Upper lobe of left lung (tissue), 6 donors: ENCODE results near the gene CEBPA. TPM values are rescaled to one million over a fixed set of nuclear protein-coding genes. Genes with fewer than 3 reads are reported as not detected.

Source experiments
- ATAC-seq, 2 donors: fragments of 200-7000 bp; cut with Tn5 transposase; one replicate each; pipeline ENCODE4 v1.9.1; 2022; ENCODE audit warnings: mild to moderate bottlenecking in 2 of 2, moderate library complexity in 2 of 2; ENCODE audit not compliant: low FRiP score in 2 of 2
- DNase-seq, 2 donors: peaks; one replicate each; pipeline ENCODE4 v3.0.0-alpha.2; 2019 to 2020
- H3K27ac ChIP-seq, 4 donors: fragments of 200-600 bp; sonication (generic); one replicate each; pipeline ENCODE4 v1.5.1; 2016 to 2019
- H3K27me3 ChIP-seq, 4 donors: fragments of 200-600 bp; sonication (generic); one replicate each; pipeline ENCODE4 v1.5.1; 2017 to 2019
- H3K36me3 ChIP-seq, 4 donors: fragments of 200-600 bp; sonication (generic); one replicate each; pipeline ENCODE4 v1.5.1; 2016 to 2019
- H3K4me1 ChIP-seq, 4 donors: fragments of 200-600 bp; sonication (generic); one replicate each; pipeline ENCODE4 v1.5.1; 2018 to 2019
- H3K4me3 ChIP-seq, 4 donors: fragments of 200-600 bp; sonication (generic); one replicate each; pipeline ENCODE4 v1.5.1; 2017 to 2019; ENCODE audit warnings: mild to moderate bottlenecking in 2 of 4, moderate library complexity in 1 of 4
- H3K9me3 ChIP-seq, 4 donors: fragments of 200-600 bp; sonication (generic); one replicate each; pipeline ENCODE4 v1.5.1; 2018 to 2019
- CTCF ChIP-seq, 6 experiments: fragments of 450-650 bp in 4 of 6; fragments of 200-600 bp in 2 of 6; sonication (generic) in 2 of 6; IDR thresholded peaks; one replicate each; pipeline ENCODE4 v1.5.1; 2016 to 2019; ENCODE audit warnings: antibody characterized with exemption in 6 of 6
- EP300 ChIP-seq, 4 donors: sonication (generic); formaldehyde crosslinking; IDR thresholded peaks; one replicate each; pipeline ENCODE4 v1.5.1; 2017; ENCODE audit warnings: antibody characterized with exemption in 4 of 4, control low read depth in 2 of 4
- POLR2A ChIP-seq, 4 donors: fragments of 450-650 bp; IDR thresholded peaks; one replicate each; pipeline ENCODE4 v1.5.1; 2016 to 2017; ENCODE audit warnings: antibody characterized with exemption in 4 of 4, mild to moderate bottlenecking in 2 of 4
- POLR2AphosphoS5 ChIP-seq, 2 donors: sonication (generic); formaldehyde crosslinking; IDR thresholded peaks; one replicate each; pipeline ENCODE4 v1.5.1; 2017; ENCODE audit warnings: antibody characterized with exemption in 2 of 2
- WGBS, 2 donors: methylation state at CpG; one replicate each; pipeline ENCODE4 v1.1.5; 2017 to 2018; 5-methylcytosine and 5-hydroxymethylcytosine counted together
- total RNA-seq, 6 donors: library from RNA; depleted of rRNA in 4 of 6; stranded (reverse); fragments of >200 nt in 4 of 6; gene quantifications; one replicate each; pipeline versions ENCODE4 v1.1.0 to v1.2.1, GENCODE V29; 2016 to 2021
- donor health status: DM: no; HTN: no; CAD: no; lungs with moderate emphysema.
- donor health status: DM: no; HTN: yes; CAD: no; lungs with severe emphysema.

Gene CEBPA
- total RNA-seq, 6 donors from 2014 or later, result 53.5 to 183 (median 109) TPM

- WGBS, 2 donors, result 25 to 50% methylated on average over 10 to 16 of the region's 16 CpGs
- peak in 1 of 2 donors; percentile 81 for DNase-seq
- Histone ChIP-seq H3K4me3 (peak overlapping the region in 1 of 4 donors; percentile 1), H3K27ac (peak overlapping the region; percentile 84 to 88 (median 86)), H3K27me3 (no peaks in the 10 kb centered on the region), H3K36me3 (no peaks in the 10 kb centered on the region), H3K4me1 (peaks cover 23 to 51% (median 42%) of the 10 kb centered on the region in 4 donors), H3K9me3 (peaks cover 0 to 10% (median 2%) of the 10 kb centered on the region in 4 donors)
- ATAC-seq, result peak; percentile 41 to 49
- TF ChIP-seq EP300 (IDR thresholded peaks at IDR 0.05) (no peak), POLR2A (IDR thresholded peaks at IDR 0.05) (peak in 1 of 4 donors; percentile 58), POLR2AphosphoS5 (IDR thresholded peaks at IDR 0.05) (peak; percentile 49 to 54)
Measured at GRCh38 chr19:33292595-33293254, 9.6 kb downstream of the CEBPA start.

GRCh38 chr19:33291623-33292534, 10.5 kb downstream of the CEBPA start:
- DNase-seq (peak; percentile 40 to 74), ATAC-seq (peak; percentile 6 to 71)
- peaks cover 0 to 11% (median 2%) of the 10 kb centered on the region in 4 donors for H3K9me3 ChIP-seq
- H3K4me1 ChIP-seq, result peaks cover 23 to 59% (median 50%) of the 10 kb centered on the region in 4 donors
- peak overlapping the region; percentile 84 to 88 (median 86) for H3K27ac ChIP-seq
- H3K4me3 ChIP-seq, result no peak overlapping the region
- WGBS, 2 donors, result 60 to 68% methylated on average over 13 to 15 of the region's 15 CpGs
- TF ChIP-seq EP300 (IDR thresholded peaks at IDR 0.05) (peak in 1 of 4 donors; percentile 32), POLR2A (IDR thresholded peaks at IDR 0.05) (no peak)
- no peaks in the 10 kb centered on the region for H3K36me3 ChIP-seq
- no peaks in the 10 kb centered on the region for H3K27me3 ChIP-seq

DNA sequence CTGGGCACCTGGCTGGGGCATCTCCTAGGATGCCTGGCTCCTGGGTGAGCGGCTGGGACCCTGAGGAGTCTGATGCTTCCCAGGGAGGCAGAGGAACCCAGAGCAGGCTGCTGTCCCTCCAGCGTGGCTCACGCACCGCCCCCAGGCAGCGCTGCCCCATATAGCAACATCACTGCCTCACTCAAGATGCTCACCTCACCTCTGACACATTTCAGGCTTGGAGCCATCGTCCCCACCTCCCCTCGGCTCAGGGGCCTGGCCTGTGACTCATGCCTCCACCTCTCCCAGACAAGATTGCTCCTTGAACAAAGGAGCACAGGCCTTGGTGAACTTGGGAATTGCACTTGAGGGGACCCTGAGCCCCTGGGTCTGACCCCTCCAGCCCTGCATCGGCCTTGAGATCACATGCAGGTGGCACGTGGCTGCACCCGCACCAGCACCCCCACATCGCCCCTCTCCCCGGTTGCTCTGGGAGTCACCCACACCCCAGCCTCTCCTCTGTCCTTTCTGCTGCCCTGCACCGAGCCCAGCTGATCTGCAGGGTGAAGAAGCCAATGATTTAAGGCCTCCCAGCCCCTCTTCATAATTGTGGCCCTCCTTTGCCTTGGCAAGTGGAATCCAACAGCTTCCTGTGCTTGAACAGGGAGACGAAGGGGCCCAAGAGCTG, 11.2 kb downstream of the CEBPA start:
- peak in 1 of 2 donors; percentile 82 for ATAC-seq
- H3K36me3 ChIP-seq, result no peaks in the 10 kb centered on the region
- DNase-seq, result peak; percentile 70 to 85
- H3K4me1 ChIP-seq, result peaks cover 26 to 67% (median 57%) of the 10 kb centered on the region in 4 donors
- no peak overlapping the region for H3K4me3 ChIP-seq
- no peaks in the 10 kb centered on the region for H3K27me3 ChIP-seq
- peak in 1 of 2 donors; percentile 38 for TF ChIP-seq POLR2AphosphoS5 (IDR thresholded peaks at IDR 0.05)
- no peak for TF ChIP-seq POLR2A (IDR thresholded peaks at IDR 0.05)
- TF ChIP-seq EP300 (IDR thresholded peaks at IDR 0.05), result peak in 1 of 4 donors; percentile 48
- 65 to 75% methylated on average over 4 to 13 of the region's 14 CpGs for WGBS, 2 donors
- H3K9me3 ChIP-seq, result peaks cover 0 to 11% (median 2%) of the 10 kb centered on the region in 4 donors
- H3K27ac ChIP-seq, result peak overlapping the region; percentile 84 to 88 (median 86)

DNA sequence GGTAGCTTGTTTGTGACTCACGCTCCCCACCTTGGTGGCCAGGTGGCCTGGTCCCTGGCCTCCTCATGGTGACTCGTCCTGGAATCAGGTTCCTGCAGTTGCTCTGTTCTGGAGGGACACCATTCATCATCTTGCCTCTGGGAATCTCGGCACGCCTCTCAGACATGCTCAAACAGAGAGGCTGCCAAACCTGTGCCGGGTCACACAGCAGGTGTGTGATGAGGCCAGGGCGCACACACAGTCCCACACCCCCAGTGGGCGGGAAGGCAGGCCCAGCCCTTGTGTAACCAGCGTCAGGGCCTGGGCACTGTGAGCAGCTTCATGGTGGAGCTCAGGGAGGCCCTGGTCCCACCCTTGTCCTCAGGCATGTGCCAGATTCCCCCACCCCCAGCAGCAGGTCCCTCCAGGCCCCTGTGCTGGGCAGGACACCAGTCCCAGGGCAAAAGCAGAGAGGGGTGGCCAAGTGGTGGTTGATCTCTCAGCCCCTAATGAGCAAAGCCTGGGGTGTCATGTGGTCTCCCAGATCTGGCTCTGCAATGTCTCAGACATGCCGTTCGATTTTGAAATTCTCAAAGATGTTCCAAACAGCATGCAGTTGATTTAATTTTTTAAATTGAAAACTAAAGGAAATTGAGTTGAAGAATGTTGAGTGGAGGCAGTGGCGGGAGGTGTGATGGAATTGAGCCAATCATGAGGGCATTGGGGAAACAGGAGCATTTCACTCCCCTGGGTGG, 12.1 kb downstream of the CEBPA start:
- Histone ChIP-seq H3K27ac (peak overlapping the region; percentile 53 to 87 (median 85)), H3K4me1 (peaks cover 31 to 76% (median 65%) of the 10 kb centered on the region in 4 donors), H3K9me3 (peaks cover 0 to 11% (median 2%) of the 10 kb centered on the region in 4 donors), H3K36me3 (no peaks in the 10 kb centered on the region), H3K27me3 (no peaks in the 10 kb centered on the region), H3K4me3 (no peak overlapping the region)
- ATAC-seq (peak in 1 of 2 donors; percentile 30), DNase-seq (peak in 1 of 2 donors; percentile 47)
- TF ChIP-seq POLR2A (IDR thresholded peaks at IDR 0.05) (no peak), POLR2AphosphoS5 (IDR thresholded peaks at IDR 0.05) (no peak), EP300 (IDR thresholded peaks at IDR 0.05) (no peak), CTCF (IDR thresholded peaks at IDR 0.05) (no peak)
- 69 to 74% methylated on average over 3 to 9 of the region's 11 CpGs for whole genome bisulfite sequencing, 2 donors

GRCh38 chr19:33289261-33289660, 13.1 kb downstream of the CEBPA start:
- Histone ChIP-seq H3K27ac (peak overlapping the region in 3 of 4 donors; percentile 84 to 87 (median 86)), H3K36me3 (no peaks in the 10 kb centered on the region), H3K27me3 (no peaks in the 10 kb centered on the region), H3K4me3 (no peak overlapping the region), H3K9me3 (peaks cover 0 to 11% (median 2%) of the 10 kb centered on the region in 4 donors), H3K4me1 (peaks cover 31 to 84% (median 68%) of the 10 kb centered on the region in 4 donors)
- DNase-seq (no peak), ATAC-seq (no peak)
- TF ChIP-seq CTCF (IDR thresholded peaks at IDR 0.05), result no peak
- TF ChIP-seq EP300 (IDR thresholded peaks at IDR 0.05), result no peak
- TF ChIP-seq POLR2A (IDR thresholded peaks at IDR 0.05), result no peak
- no peak for TF ChIP-seq POLR2AphosphoS5 (IDR thresholded peaks at IDR 0.05)
